ENCODE measurements around the gene KIF5C. TPM values are rescaled to one million over a fixed set of nuclear protein-coding genes. Genes with fewer than 3 reads are reported as not detected.

Gene KIF5C
- total and polyA plus RNA-seq, 2 of the 13 experiments (the other 11 are each of a cell fraction or from before 2014, with no cell fraction given) = 0.15 to 0.20 TPM

- TF ChIP-seq NONO (IDR thresholded peaks at IDR 0.05) = no peak
- TF ChIP-seq NONO (CRISPR knock-in tag; conservative IDR thresholded peaks at IDR 0.05) = no peak
- TF ChIP-seq ZNF276 (CRISPR knock-in tag; IDR thresholded peaks at IDR 0.05; ENCODE audit: low read depth) = no peak
- TF ChIP-seq ZNF639 (CRISPR knock-in tag; conservative IDR thresholded peaks at IDR 0.05) = no peak
- no peak for TF ChIP-seq HCFC1 (IDR thresholded peaks at IDR 0.05; ENCODE audit: low read depth, low read length)
- no peak for TF ChIP-seq NR2F1 (CRISPR knock-in tag; IDR thresholded peaks at IDR 0.05)
These were observed 137.5 kb downstream of the KIF5C start (continued) for GRCh38 chr2:149012545-149012944.

- no peak for ATAC-seq
- WGBS (ENCODE audit: low lambda C conversion rate) = 0% methylated on average over 1 of the region's 1 CpG
- Histone ChIP-seq H4K20me1 (ENCODE audit: insufficient read depth, low read length) (no peaks in the 10 kb centered on the region), H3K4me3 (replicated peaks in 1 of 3; ENCODE audit: insufficient read depth in 1 of 3, low read depth in 2 of 3, low read length in 3 of 3) (no peak overlapping the region), H3K36me3 (replicated peaks in 1 of 2; ENCODE audit: control insufficient read depth in 1 of 2, insufficient read depth in 2 of 2, low read length in 2 of 2) (no peaks in the 10 kb centered on the region), H3K4me1 (ENCODE audit: insufficient read depth, low read length) (peaks cover 7% of the 10 kb centered on the region), H3K9me3 (ENCODE audit: low read length) (no peaks in the 10 kb centered on the region), H3K9ac (ENCODE audit: insufficient read depth, low read depth, low read length) (no peak overlapping the region), H3K27ac (ENCODE audit: extremely low read length, insufficient read depth, low read length) (no peak overlapping the region), H3K4me2 (ENCODE audit: low read depth, low read length) (no peak overlapping the region), H3K79me2 (ENCODE audit: insufficient read depth, low read length) (no peaks in the 10 kb centered on the region), H2AFZ (ENCODE audit: low read length) (no peak overlapping the region), H3K27me3 (ENCODE audit: control insufficient read depth in 1 of 2, insufficient read depth in 2 of 2, low read length in 2 of 2) (peaks cover 0 to 4% of the 10 kb centered on the region in 2 experiments; a peak in 2 of 5 replicates)
- no TSS peak for BruUV-seq (replicated peaks)
- intact Hi-C loops (cut with micrococcal nuclease; ENCODE audit: unreplicated experiment) = no loop called here
- ChIA-PET CTCF (ENCODE audit: low intra/inter-chr PET ratio, low total read pairs) (no interaction called here), POLR2A (no interaction called here)
- in situ Hi-C loops (cut with HindIII; ENCODE audit: extremely low pct_ligation_motif_present, low pct_unique_long_range_greater_than_20kb) = no loop called here
- FAIRE-seq = no peak
- DNase-seq (ENCODE audit: low spot score) = no peak
- TF ChIP-seq MNT (IDR thresholded peaks at IDR 0.05) (no peak), PBX2 (CRISPR knock-in tag; IDR thresholded peaks at IDR 0.05) (no peak), STAG1 (CRISPR knock-in tag; IDR thresholded peaks at IDR 0.05) (no peak), ZBTB39 (CRISPR knock-in tag; IDR thresholded peaks at IDR 0.05) (no peak), ZFP82 (CRISPR knock-in tag; IDR thresholded peaks at IDR 0.05; ENCODE audit: borderline replicate concordance) (no peak), IRF9 (CRISPR knock-in tag; IDR thresholded peaks at IDR 0.05; ENCODE audit: borderline replicate concordance) (no peak), THAP7 (CRISPR knock-in tag; IDR thresholded peaks at IDR 0.05) (no peak)
These were observed 140.5 kb downstream of the KIF5C start for GRCh38 chr2:149015501-149015900.
